ENCODE data around the gene EPG5. TPM values are rescaled to one million over a fixed set of nuclear protein-coding genes. Genes with fewer than 3 reads are reported as not detected.

The EPG5 gene, protein sequence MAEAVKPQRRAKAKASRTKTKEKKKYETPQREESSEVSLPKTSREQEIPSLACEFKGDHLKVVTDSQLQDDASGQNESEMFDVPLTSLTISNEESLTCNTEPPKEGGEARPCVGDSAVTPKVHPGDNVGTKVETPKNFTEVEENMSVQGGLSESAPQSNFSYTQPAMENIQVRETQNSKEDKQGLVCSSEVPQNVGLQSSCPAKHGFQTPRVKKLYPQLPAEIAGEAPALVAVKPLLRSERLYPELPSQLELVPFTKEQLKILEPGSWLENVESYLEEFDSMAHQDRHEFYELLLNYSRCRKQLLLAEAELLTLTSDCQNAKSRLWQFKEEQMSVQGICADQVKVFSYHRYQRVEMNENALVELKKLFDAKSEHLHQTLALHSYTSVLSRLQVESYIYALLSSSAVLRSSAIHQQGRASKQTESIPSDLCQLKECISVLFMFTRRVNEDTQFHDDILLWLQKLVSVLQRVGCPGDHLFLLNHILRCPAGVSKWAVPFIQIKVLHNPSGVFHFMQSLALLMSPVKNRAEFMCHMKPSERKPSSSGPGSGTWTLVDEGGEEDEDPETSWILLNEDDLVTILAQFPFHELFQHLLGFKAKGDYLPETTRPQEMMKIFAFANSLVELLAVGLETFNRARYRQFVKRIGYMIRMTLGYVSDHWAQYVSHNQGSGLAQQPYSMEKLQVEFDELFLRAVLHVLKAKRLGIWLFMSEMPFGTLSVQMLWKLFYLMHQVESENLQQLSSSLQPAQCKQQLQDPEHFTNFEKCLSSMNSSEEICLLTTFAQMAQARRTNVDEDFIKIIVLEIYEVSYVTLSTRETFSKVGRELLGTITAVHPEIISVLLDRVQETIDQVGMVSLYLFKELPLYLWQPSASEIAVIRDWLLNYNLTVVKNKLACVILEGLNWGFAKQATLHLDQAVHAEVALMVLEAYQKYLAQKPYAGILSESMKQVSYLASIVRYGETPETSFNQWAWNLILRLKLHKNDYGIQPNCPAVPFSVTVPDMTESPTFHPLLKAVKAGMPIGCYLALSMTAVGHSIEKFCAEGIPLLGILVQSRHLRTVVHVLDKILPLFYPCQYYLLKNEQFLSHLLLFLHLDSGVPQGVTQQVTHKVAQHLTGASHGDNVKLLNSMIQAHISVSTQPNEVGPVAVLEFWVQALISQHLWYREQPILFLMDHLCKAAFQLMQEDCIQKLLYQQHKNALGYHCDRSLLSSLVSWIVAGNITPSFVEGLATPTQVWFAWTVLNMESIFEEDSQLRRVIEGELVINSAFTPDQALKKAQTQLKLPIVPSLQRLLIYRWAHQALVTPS (N-terminal part only)
- 10 to 100 TPM; 13.6 to 43.4 (median 21.8) TPM for total RNA-seq

DNA sequence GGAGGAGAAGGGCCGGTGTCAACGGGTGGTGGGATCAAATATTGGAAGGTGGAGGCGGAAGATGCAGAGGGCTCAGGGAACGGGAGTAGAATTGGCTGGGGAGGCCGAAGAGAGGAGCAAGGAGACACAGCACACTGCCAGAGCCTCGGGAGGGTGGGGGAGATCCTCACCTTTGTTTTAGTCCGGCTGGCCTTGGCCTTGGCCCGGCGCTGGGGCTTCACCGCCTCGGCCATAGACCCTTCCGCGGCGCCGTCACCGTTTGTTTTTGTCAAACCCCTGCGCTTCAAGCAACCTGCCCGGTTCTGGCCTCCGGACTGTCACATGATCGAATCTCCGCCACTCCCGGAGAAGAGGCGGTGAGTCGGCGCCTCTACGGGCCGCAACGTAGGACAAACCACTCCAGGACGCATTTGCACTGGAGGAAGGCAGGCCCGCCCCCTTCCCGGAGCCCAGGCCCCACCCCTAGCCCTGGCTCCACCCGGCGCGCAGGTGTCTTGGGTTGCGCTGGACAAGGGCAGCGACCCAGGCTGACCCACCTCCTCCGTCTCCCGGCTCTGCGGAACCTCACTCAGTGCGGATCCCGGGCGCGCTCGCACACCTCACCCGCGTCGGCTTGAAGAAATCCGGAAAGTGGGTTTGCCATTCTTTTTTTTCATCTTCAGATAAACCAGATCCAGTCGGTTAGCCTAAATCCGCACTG, at the start of gene EPG5:
Gene EPG5 (minus strand): TSS at position 323 of the 700 bp plus-strand sequence. CDS start 90 bp downstream, at position 233.
- peak within 1 kb of the TSS; percentile 65 to 68 for H3K4me3 ChIP-seq
- H3K9me3 ChIP-seq = no peaks in the 10 kb centered on the region
- H3K4me1 ChIP-seq = no peaks in the 10 kb centered on the region
- DNase-seq = peak; percentile 92 to 93
- no peaks in the 10 kb centered on the region for H3K27me3 ChIP-seq
- peak within 1 kb of the TSS; percentile 46 to 55 for H3K27ac ChIP-seq
- intact Hi-C loops (cut with DNase I; ENCODE audit: low total_unique reads) = no loop called here
- H3K36me3 ChIP-seq = no peaks in the 10 kb centered on the region
- TF ChIP-seq, protein P1, sequence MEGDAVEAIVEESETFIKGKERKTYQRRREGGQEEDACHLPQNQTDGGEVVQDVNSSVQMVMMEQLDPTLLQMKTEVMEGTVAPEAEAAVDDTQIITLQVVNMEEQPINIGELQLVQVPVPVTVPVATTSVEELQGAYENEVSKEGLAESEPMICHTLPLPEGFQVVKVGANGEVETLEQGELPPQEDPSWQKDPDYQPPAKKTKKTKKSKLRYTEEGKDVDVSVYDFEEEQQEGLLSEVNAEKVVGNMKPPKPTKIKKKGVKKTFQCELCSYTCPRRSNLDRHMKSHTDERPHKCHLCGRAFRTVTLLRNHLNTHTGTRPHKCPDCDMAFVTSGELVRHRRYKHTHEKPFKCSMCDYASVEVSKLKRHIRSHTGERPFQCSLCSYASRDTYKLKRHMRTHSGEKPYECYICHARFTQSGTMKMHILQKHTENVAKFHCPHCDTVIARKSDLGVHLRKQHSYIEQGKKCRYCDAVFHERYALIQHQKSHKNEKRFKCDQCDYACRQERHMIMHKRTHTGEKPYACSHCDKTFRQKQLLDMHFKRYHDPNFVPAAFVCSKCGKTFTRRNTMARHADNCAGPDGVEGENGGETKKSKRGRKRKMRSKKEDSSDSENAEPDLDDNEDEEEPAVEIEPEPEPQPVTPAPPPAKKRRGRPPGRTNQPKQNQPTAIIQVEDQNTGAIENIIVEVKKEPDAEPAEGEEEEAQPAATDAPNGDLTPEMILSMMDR (IDR thresholded peaks at IDR 0.05) = peak in 1 of 4 experiments; percentile 10
- peak; percentile 45 to 56 for TF ChIP-seq POLR2A (IDR thresholded peaks at IDR 0.05)

DNA sequence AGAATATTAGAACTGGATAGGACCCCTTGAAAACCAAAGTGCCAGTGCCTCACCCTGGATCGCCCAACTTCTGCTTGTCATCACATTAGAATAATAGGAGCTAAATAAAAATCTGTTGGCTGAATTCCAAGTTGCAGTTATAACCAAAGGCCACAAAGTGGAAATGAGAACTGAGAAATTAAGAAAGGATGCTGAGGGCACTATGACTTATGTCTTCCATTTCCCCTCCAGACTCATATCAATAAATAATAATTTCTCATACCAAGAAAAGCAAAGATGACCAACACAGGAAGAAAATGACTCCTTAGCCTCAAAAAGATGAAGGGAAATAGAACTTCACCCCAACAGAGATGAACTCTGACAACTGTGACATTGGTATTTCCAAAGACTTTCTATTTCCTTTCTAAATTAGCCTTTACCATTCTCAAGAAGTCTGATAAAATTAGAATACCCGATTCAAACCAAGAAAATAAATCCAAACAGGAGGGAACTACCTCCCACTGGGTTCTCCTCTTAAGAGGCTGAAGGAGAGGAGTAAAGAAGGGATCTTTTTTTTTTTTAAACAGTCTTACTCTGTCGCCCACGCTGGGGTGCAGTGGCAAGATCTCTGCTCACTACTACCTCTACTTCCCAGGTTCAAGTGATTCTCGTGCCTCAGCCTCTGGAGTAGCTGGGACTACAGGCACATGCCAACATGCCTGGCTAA, 46.5 kb upstream of the EPG5 start:
- Histone ChIP-seq H3K9me3 (no peaks in the 10 kb centered on the region), H3K27ac (no peak overlapping the region), H3K36me3 (no peaks in the 10 kb centered on the region), H3K27me3 (no peaks in the 10 kb centered on the region), H3K4me1 (no peaks in the 10 kb centered on the region), H3K4me3 (no peak overlapping the region)
- no peak for TF ChIP-seq POLR2A (IDR thresholded peaks at IDR 0.05)
- TF ChIP-seq, protein P1 (IDR thresholded peaks at IDR 0.05) = no peak
- intact Hi-C loops (cut with DNase I; ENCODE audit: low total_unique reads) = no loop called here
- no peak for DNase-seq

DNA sequence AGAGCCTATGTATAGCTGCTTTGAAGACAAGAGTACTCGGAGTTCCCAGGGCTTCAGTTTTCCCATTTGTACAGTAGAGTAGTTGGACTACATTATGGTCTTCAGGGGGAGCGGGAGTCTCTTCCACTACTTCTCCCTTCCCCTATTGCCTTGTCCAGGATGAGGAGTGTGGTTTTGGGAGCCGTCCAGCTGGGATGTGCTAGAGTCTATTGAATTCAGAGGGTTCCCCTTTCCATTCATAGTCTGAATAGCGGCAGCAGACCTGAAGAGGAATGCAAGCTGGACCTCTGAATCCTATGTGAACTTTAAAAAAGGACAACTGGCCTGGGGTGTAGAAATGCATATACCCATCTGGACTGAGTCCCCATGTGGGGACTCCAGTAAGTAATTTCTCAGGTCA, 43.5 kb upstream of the EPG5 start:
- H3K36me3 ChIP-seq = no peaks in the 10 kb centered on the region
- no peaks in the 10 kb centered on the region for H3K27me3 ChIP-seq
- no peaks in the 10 kb centered on the region for H3K4me1 ChIP-seq
- H3K4me3 ChIP-seq = no peak overlapping the region
- H3K9me3 ChIP-seq = no peaks in the 10 kb centered on the region
- intact Hi-C loops (cut with DNase I; ENCODE audit: low total_unique reads) = no loop called here
- DNase-seq = no peak
- no peak for TF ChIP-seq POLR2A (IDR thresholded peaks at IDR 0.05)
- TF ChIP-seq, protein P1 (IDR thresholded peaks at IDR 0.05) = no peak
- no peak overlapping the region for H3K27ac ChIP-seq

DNA sequence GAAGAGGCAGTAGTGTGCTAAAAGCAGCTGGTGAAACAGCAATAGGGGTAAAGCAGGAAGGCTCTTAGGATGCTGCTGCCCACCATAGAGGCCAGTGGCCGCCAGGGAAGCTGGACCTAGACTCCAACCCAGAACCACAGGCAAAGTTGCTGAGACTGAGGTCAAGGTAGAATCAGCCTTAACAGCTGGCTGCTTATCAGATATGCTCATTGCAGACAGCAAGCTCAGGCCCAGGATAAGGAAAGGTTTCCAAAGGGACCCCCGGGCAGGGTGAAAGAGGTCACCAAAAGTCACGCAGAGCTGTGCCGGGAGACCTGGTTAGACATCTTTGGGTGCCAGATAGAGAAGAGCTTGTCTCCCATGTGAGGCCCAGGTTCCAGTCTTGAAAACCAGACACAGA, 42.9 kb upstream of the EPG5 start:
- TF ChIP-seq POLR2A (IDR thresholded peaks at IDR 0.05) = no peak
- TF ChIP-seq, protein P1 (IDR thresholded peaks at IDR 0.05) = no peak
- no peak for DNase-seq
- no peaks in the 10 kb centered on the region for H3K36me3 ChIP-seq
- H3K4me3 ChIP-seq = no peak overlapping the region
- no peaks in the 10 kb centered on the region for H3K9me3 ChIP-seq
- H3K27me3 ChIP-seq = no peaks in the 10 kb centered on the region
- no peak overlapping the region for H3K27ac ChIP-seq
- intact Hi-C loops (cut with DNase I; ENCODE audit: low total_unique reads) = no loop called here
- no peaks in the 10 kb centered on the region for H3K4me1 ChIP-seq
